Endothelial cell of umbilical vein (primary cell): ENCODE measurements around the gene ARID5A. TPM values are rescaled to one million over a fixed set of nuclear protein-coding genes. Genes with fewer than 3 reads are reported as not detected.

Experiments used
- BruUV-seq: library from RNA; stranded (reverse); fragments of 400-500 nt; replicated peaks from 2 replicates; lab custom pipeline; 2021; lab: Mats Ljungman, UMichigan
- CTCF ChIA-PET: fragments of 300-600, 350-600 bp; sonication (Branson Sonifier 250); formaldehyde crosslinking; loops from one replicate; lab custom pipeline; 2021; ENCODE audit warnings: antibody characterized with exemption, inconsistent platforms; lab: Charles Lee
- POLR2A ChIA-PET: fragments of 300-600, 350-600 bp; sonication (Branson Sonifier 250); formaldehyde crosslinking; loops from one replicate; lab custom pipeline; 2021; ENCODE audit warnings: antibody characterized with exemption, inconsistent platforms; lab: Charles Lee
- DNase-seq: peaks from one replicate; pipeline ENCODE4 v3.0.0-alpha.2; 2011; ENCODE audit warnings: low read depth, low spot score
- FAIRE-seq: peaks from 2 replicates; lab custom pipeline; 2011; peaks lifted over from hg19 to GRCh38; lab: Jason Lieb, UNC
- H2AFZ ChIP-seq: 2 replicates; pipeline ENCODE4 v1.6.0; 2012; ENCODE audit warnings: low read depth, low read length, control low read depth, inconsistent platforms
- H3K27ac ChIP-seq: 2 replicates; pipeline ENCODE4 v1.5.1; 2011; ENCODE audit warnings: low read depth, mild to moderate bottlenecking, control low read depth, low read length, moderate library complexity; ENCODE audit not compliant: insufficient read depth
- H3K27me3 ChIP-seq, 2 experiments: 2 replicates each; pipeline versions ENCODE4 v1.6.0 to v1.6.1; 2011; ENCODE audit warnings: low read length in 2 of 2, mixed read lengths in 1 of 2; ENCODE audit not compliant: control insufficient read depth in 2 of 2, insufficient read depth in 2 of 2
- H3K36me3 ChIP-seq, 2 experiments: 2 replicates in 1 of 2; 3 replicates in 1 of 2; pipeline ENCODE4 v1.5.1; 2011; ENCODE audit warnings: low read length in 2 of 2, mild to moderate bottlenecking in 1 of 2, moderate library complexity in 1 of 2; ENCODE audit not compliant: control insufficient read depth in 2 of 2, insufficient read depth in 2 of 2; ENCODE audit errors: extremely low read depth in 1 of 2
- H3K4me1 ChIP-seq: 3 replicates; pipeline ENCODE4 v1.5.1; 2011; ENCODE audit warnings: mild to moderate bottlenecking, low read length; ENCODE audit not compliant: control insufficient read depth, insufficient read depth; ENCODE audit errors: extremely low read depth
- H3K4me2 ChIP-seq: 2 replicates; pipeline ENCODE4 v1.6.1; 2011; ENCODE audit warnings: low read length, control low read depth, mixed read lengths; ENCODE audit not compliant: insufficient read depth
- H3K4me3 ChIP-seq, 3 experiments: fragments of 200-600 bp in 1 of 3; sonication (generic), shearing (Covaris generic) in 1 of 3; replicated peaks in 1 of 3; 2 replicates each; pipeline ENCODE4 v1.5.1; 2011 to 2016; ENCODE audit warnings: control low read depth in 3 of 3, low read length in 3 of 3, mild to moderate bottlenecking in 2 of 3, inconsistent platforms in 1 of 3, low read depth in 1 of 3, moderate library complexity in 1 of 3; ENCODE audit not compliant: insufficient read depth in 1 of 3
- H3K79me2 ChIP-seq: 2 replicates; pipeline ENCODE4 v1.6.0; 2012; ENCODE audit warnings: low read length, inconsistent platforms; ENCODE audit not compliant: control insufficient read depth, insufficient read depth
- H3K9ac ChIP-seq: replicated peaks from 2 replicates; pipeline ENCODE3; 2011; ENCODE audit warnings: low read length, control low read depth; ENCODE audit not compliant: insufficient read depth; ENCODE audit errors: extremely low read depth
- H3K9me1 ChIP-seq: replicated peaks from 3 replicates; pipeline ENCODE4 v1.6.0; 2011; ENCODE audit warnings: mild to moderate bottlenecking, low read length; ENCODE audit not compliant: control insufficient read depth, insufficient read depth; ENCODE audit errors: extremely low read depth
- H3K9me3 ChIP-seq: replicated peaks from 2 replicates; pipeline ENCODE4 v1.5.1; 2012; ENCODE audit warnings: low read length, inconsistent platforms; ENCODE audit not compliant: control insufficient read depth, insufficient read depth
- H4K20me1 ChIP-seq: replicated peaks from 2 replicates; pipeline ENCODE3; 2011; ENCODE audit warnings: mild to moderate bottlenecking, low read length; ENCODE audit not compliant: control insufficient read depth, insufficient read depth; ENCODE audit errors: extremely low read depth
- CTCF ChIP-seq, 2 donors: IDR thresholded peaks; 1 replicate in 1 of 2; 2 replicates in 1 of 2; pipeline ENCODE4 v1.5.1; 2011; ENCODE audit warnings: low read length in 2 of 2, mild to moderate bottlenecking in 2 of 2, moderate library complexity in 2 of 2, control low read depth in 1 of 2, inconsistent platforms in 1 of 2, low read depth in 1 of 2; ENCODE audit not compliant: insufficient read depth in 1 of 2; ENCODE audit errors: extremely low read depth in 1 of 2
- EZH2 ChIP-seq: IDR thresholded peaks from 2 replicates; pipeline ENCODE4 v1.6.1; 2012; ENCODE audit warnings: borderline replicate concordance, low read depth, mild to moderate bottlenecking, moderate library complexity, low read length, inconsistent platforms; ENCODE audit not compliant: severe bottlenecking
- FOS ChIP-seq: IDR thresholded peaks from 2 replicates; pipeline ENCODE4 v1.6.1; 2011; ENCODE audit warnings: mild to moderate bottlenecking, low read length, moderate library complexity, borderline replicate concordance; ENCODE audit not compliant: insufficient read depth
- GATA2 ChIP-seq: IDR thresholded peaks from 2 replicates; pipeline ENCODE4 v1.7.0; 2011; ENCODE audit warnings: low read depth, mild to moderate bottlenecking, moderate library complexity, mixed read lengths, low read length; ENCODE audit not compliant: insufficient read length, insufficient read depth
- JUN ChIP-seq: IDR thresholded peaks from 2 replicates; pipeline ENCODE4 v1.6.1; 2011; ENCODE audit warnings: borderline replicate concordance, low read depth; ENCODE audit not compliant: insufficient read length, insufficient read depth
- MAX ChIP-seq: IDR thresholded peaks from 2 replicates; pipeline ENCODE4 v1.6.1; 2011; ENCODE audit not compliant: insufficient read depth, insufficient read length
- MYC ChIP-seq: IDR thresholded peaks from one replicate; pipeline ENCODE4 v1.6.1; 2011; ENCODE audit warnings: mild to moderate bottlenecking, low read depth, low read length
- POLR2A ChIP-seq: IDR thresholded peaks from 2 replicates; pipeline ENCODE4 v1.6.1; 2012; ENCODE audit warnings: low read depth, mild to moderate bottlenecking, control low read depth, low read length
- POLR2AphosphoS5 ChIP-seq: IDR thresholded peaks from 2 replicates; pipeline ENCODE4 v1.6.1; 2012; ENCODE audit warnings: low read depth, mild to moderate bottlenecking, control low read depth, low read length, moderate library complexity; ENCODE audit not compliant: insufficient read depth
- dilution Hi-C: fragments of 300-500 bp; cut with MboI; formaldehyde crosslinking; loops from one replicate; pipeline ENCODE4 v1.15.0; 2019; ENCODE audit warnings: low sequenced_read_pairs; ENCODE audit not compliant: extremely low pct_ligation_motif_present
- intact Hi-C: fragments of 100-400 bp; cut with micrococcal nuclease; formaldehyde crosslinking; loops from one replicate; pipeline ENCODE4 v1.10.0; 2022
- polyA plus RNA-seq, 4 experiments: library from polyadenylated mRNA; depleted of rRNA in 3 of 4; stranded (reverse) in 3 of 4; unstranded in 1 of 4; fragments of >200 nt; gene quantifications; 2 replicates each; pipeline versions ENCODE4 v1.2.1 to v1.2.3, GENCODE V29; 2011 to 2012; ENCODE audit warnings: missing spikeins in 1 of 4
- total RNA-seq: library from RNA; stranded (reverse); gene quantifications from 2 replicates; pipeline ENCODE4 v1.2.3, GENCODE V29; 2021

The ARID5A gene
- total and polyA plus RNA-seq, 2 donors (not counting 3 experiments of a cell fraction or from before 2014, with no cell fraction given): 18.0 to 24.7 TPM

GRCh38 chr2:96577501-96577900, 40.9 kb downstream of the ARID5A start:
- no peaks in the 10 kb centered on the region for H3K9me1 ChIP-seq
- H3K79me2 ChIP-seq: no peaks in the 10 kb centered on the region
- H3K4me2 ChIP-seq: no peak overlapping the region
- no peak overlapping the region for H3K27ac ChIP-seq
- no peak overlapping the region for H2AFZ ChIP-seq
- no peaks in the 10 kb centered on the region for H3K36me3 ChIP-seq
- no peak overlapping the region for H3K4me3 ChIP-seq
- no peaks in the 10 kb centered on the region for H3K27me3 ChIP-seq
- H3K9me3 ChIP-seq: no peaks in the 10 kb centered on the region
- POLR2A ChIA-PET: no interaction called here
- no peak for FAIRE-seq
- intact Hi-C loops (no loop called here), dilution Hi-C loops (no loop called here)
- H3K4me1 ChIP-seq: no peaks in the 10 kb centered on the region
- H4K20me1 ChIP-seq: no peaks in the 10 kb centered on the region
- CTCF ChIA-PET: interaction anchor here (1.1 to 1.3 kb wide), 2 partner anchors 12 to 23 kb away, joined by 3 to 4 read pairs; no protein-coding TSS in a partner anchor
- no TSS peak for BruUV-seq
- no peak overlapping the region for H3K9ac ChIP-seq
- TF ChIP-seq MYC (no peak), POLR2AphosphoS5 (no peak), EZH2 (no peak), FOS (no peak), POLR2A (no peak), GATA2 (no peak), CTCF (IDR thresholded peaks at IDR 0.05; ENCODE audit: extremely low read depth in 1 of 2, insufficient read depth in 1 of 2, low read depth in 1 of 2, low read length in 2 of 2) (no peak), JUN (no peak), MAX (no peak)
- DNase-seq: no peak
